ENCODE measurements around the gene PAX6. TPM values are rescaled to one million over a fixed set of nuclear protein-coding genes. Genes with fewer than 3 reads are reported as not detected.

Gene PAX6
- total RNA-seq (2014; rRNA removed; shearing (Covaris generic)), result not detected in 2 replicates
- not detected in 2 replicates for total RNA-seq (2022)
- Bru-seq, nascent RNA, result percentile 10 among the genes with signal in this experiment
- BruChase-seq, experiment 1, labeled RNA remaining after a 6-hour chase, result not detected
- BruChase-seq, experiment 2, labeled RNA remaining after a 2-hour chase, result percentile 7 among the genes with signal in this experiment
- long read RNA-seq, result 0 reads

DNA sequence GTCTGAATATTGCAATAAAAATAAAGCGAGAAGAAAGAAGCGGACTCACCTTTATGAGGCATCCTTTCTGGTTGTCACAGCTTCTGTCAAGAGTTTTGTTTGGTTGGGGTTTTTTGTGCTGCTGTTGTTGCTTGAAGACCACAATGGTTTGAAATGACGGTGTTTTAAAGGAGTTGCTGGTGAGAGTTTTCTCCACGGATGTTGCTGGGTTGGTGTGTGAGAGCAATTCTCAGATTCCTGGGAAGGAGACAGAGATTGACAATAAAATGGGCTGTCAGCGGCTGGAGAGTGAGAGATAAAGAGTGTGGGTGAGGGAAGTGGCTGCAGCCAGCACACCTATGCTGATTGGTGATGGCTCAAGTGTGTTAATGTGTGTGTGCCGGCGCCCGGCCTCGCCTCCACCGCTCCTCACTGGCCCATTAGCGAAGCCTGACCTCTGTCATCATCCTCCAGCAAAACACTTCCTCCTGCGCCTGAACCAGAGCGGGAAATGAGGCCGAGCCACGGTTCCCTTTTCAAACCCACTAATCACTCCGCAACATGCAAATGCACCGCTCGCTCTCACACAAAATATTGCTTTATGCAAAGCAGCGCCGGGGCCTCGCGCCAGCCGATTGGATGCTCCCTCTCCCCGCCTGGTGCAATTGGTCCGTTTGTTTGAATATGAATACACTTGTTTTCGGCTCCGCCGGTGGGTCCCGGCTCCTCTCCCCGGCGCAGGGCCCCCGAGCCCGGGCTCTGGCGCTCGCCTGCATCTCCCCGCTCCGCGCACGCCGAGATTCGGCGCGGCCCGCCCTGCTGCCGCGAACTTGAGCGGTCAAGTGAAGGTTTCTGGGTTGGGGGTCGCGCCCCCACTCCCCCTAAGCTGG is at the start of gene PAX6:
Gene PAX6, minus strand, starts transcription at position 544 of the 869 bp plus-strand sequence. CDS start 4,911 bp downstream, outside the sequence.
- no TSS peak for BruUV-seq (replicated peaks)
- H3K79me2 ChIP-seq (ENCODE audit: insufficient read depth, low read depth, low read length), result no peaks in the 10 kb centered on the region
- no peaks in the 10 kb centered on the region for H3K9me2 ChIP-seq (ENCODE audit: insufficient read depth, low read length)
- no peaks in the 10 kb centered on the region for H3K36me3 ChIP-seq (ENCODE audit: insufficient read depth, low read length)
- ChIA-PET POLR2A (no interaction called here), CTCF (ENCODE audit: unreplicated experiment) (no interaction called here)
- DNase-seq (ENCODE audit: low spot score), result no peak
- H3K4me3 ChIP-seq (ENCODE audit: low read depth, low read length, poor library complexity, severe bottlenecking), result no peak within 1 kb of the TSS
- no peak within 1 kb of the TSS for H3K4me2 ChIP-seq (ENCODE audit: low read length)
- TF ChIP-seq CTCF (conservative IDR thresholded peaks at IDR 0.05; ENCODE audit: low read length) (no peak), EZH2phosphoT487 (IDR thresholded peaks at IDR 0.05; ENCODE audit: borderline replicate concordance, low read depth, low read length) (no peak)
- no peak within 1 kb of the TSS for H3K27ac ChIP-seq (ENCODE audit: low read depth, low read length, poor library complexity, severe bottlenecking)
- no peak within 1 kb of the TSS for H2AFZ ChIP-seq (ENCODE audit: low read length)
- no peaks in the 10 kb centered on the region for H4K20me1 ChIP-seq (ENCODE audit: insufficient read depth, low read length)
- intact Hi-C loops (cut with micrococcal nuclease; ENCODE audit: unreplicated experiment), result no loop called here
- no peaks in the 10 kb centered on the region for H3K4me1 ChIP-seq (ENCODE audit: insufficient read depth, low read length, poor library complexity, severe bottlenecking)
- no peaks in the 10 kb centered on the region for H3K9me3 ChIP-seq (ENCODE audit: low read length)

- H3K4me1 ChIP-seq (ENCODE audit: insufficient read depth, low read length, poor library complexity, severe bottlenecking), result no peaks in the 10 kb centered on the region
- intact Hi-C loops (cut with micrococcal nuclease; ENCODE audit: unreplicated experiment), result no loop called here
- ChIA-PET POLR2A (interaction anchor here (0.6 to 1.0 kb wide), 2 partner anchors 130 to 338 kb away, joined by 3 to 4 read pairs; no protein-coding TSS in a partner anchor), CTCF (ENCODE audit: unreplicated experiment) (interaction anchor here (0.9 kb wide), 1 partner anchor 11 kb away, joined by 3 read pairs; no protein-coding TSS in a partner anchor)
- H3K27ac ChIP-seq (ENCODE audit: low read depth, low read length, poor library complexity, severe bottlenecking), result no peak overlapping the region
- H3K4me3 ChIP-seq (ENCODE audit: low read depth, low read length, poor library complexity, severe bottlenecking), result no peak overlapping the region
- H2AFZ ChIP-seq (ENCODE audit: low read length), result no peak overlapping the region
- no peaks in the 10 kb centered on the region for H4K20me1 ChIP-seq (ENCODE audit: insufficient read depth, low read length)
- no peaks in the 10 kb centered on the region for H3K79me2 ChIP-seq (ENCODE audit: insufficient read depth, low read depth, low read length)
- H3K4me2 ChIP-seq (ENCODE audit: low read length), result no peak overlapping the region
- TF ChIP-seq EZH2phosphoT487 (IDR thresholded peaks at IDR 0.05; ENCODE audit: borderline replicate concordance, low read depth, low read length), result no peak
- no peak for TF ChIP-seq CTCF (conservative IDR thresholded peaks at IDR 0.05; ENCODE audit: low read length)
- BruUV-seq (replicated peaks), result no TSS peak
- no peaks in the 10 kb centered on the region for H3K9me2 ChIP-seq (ENCODE audit: insufficient read depth, low read length)
- H3K9me3 ChIP-seq (ENCODE audit: low read length), result no peaks in the 10 kb centered on the region
- no peak for DNase-seq (ENCODE audit: low spot score)
- H3K36me3 ChIP-seq (ENCODE audit: insufficient read depth, low read length), result no peaks in the 10 kb centered on the region
These were observed 49.3 kb upstream of the PAX6 start for GRCh38 chr11:31860391-31860790.

All from OCI-LY7 (cell line).